A549 (cell line): ENCODE data around the gene MAGEF1. TPM values are rescaled to one million over a fixed set of nuclear protein-coding genes. Genes with fewer than 3 reads are reported as not detected.

Source experiments
- ATAC-seq, 2 experiments: fragments of 200-7000 bp in 1 of 2; fragments of >200 bp in 1 of 2; cut with Nextera tagmentation in 1 of 2; cut with Tn5 transposase in 1 of 2; 3 replicates each; pipeline versions ENCODE4 v1.8.0 to v1.9.1; 2018 to 2020; ENCODE audit warnings: mild to moderate bottlenecking in 1 of 2, moderate library complexity in 1 of 2
- CTCF ChIA-PET: fragments of 300-600 bp; sonication (Branson Sonifier 250); formaldehyde crosslinking; extraction: SDS; loops from one replicate; lab custom pipeline; 2021; ENCODE audit warnings: antibody characterized with exemption, inconsistent platforms; lab: Yijun Ruan, JAX
- POLR2A ChIA-PET: fragments of 350-600 bp; formaldehyde crosslinking; extraction: SDS; loops from one replicate; lab custom pipeline; 2021; ENCODE audit warnings: antibody characterized with exemption, inconsistent platforms; lab: Yijun Ruan, JAX
- DNase-seq, 2 experiments: peaks; one replicate each; pipeline versions ENCODE4 v3.0.0 to v3.0.0-alpha.2; 2011 to 2016; ENCODE audit warnings: low read depth in 1 of 2, low spot score in 1 of 2
- FAIRE-seq: peaks from 2 replicates; lab custom pipeline; 2011; peaks lifted over from hg19 to GRCh38; lab: Jason Lieb, UNC
- H3K27ac ChIP-seq, 2 experiments: fragments of >200 bp; sonication (Bioruptor Twin); formaldehyde crosslinking; 3 replicates each; pipeline ENCODE4 v1.5.1; 2016 to 2017
- H3K4me1 ChIP-seq: fragments of >200 bp; sonication (Bioruptor Twin); formaldehyde crosslinking; 3 replicates; pipeline ENCODE4 v1.6.1; 2016
- H3K4me2 ChIP-seq: fragments of >200 bp; sonication (Bioruptor Twin); formaldehyde crosslinking; 3 replicates; pipeline ENCODE4 v1.6.1; 2016
- H3K4me3 ChIP-seq: fragments of >200 bp; sonication (Bioruptor Twin); formaldehyde crosslinking; 3 replicates; pipeline ENCODE4 v1.5.1; 2016
- H3K9me3 ChIP-seq: fragments of >200 bp; sonication (Bioruptor Twin); formaldehyde crosslinking; 3 replicates; pipeline ENCODE4 v1.6.1; 2016
- CEBPB ChIP-seq, 2 experiments: fragments of >200 bp in 1 of 2; sonication (Bioruptor Twin) in 1 of 2; formaldehyde crosslinking in 1 of 2; IDR thresholded peaks; 2 replicates each; pipeline ENCODE4 v1.6.1; 2012 to 2016
- CHD2 ChIP-seq: fragments of 150-350 bp; IDR thresholded peaks from 2 replicates; pipeline ENCODE4 v1.6.1; 2014; ENCODE audit warnings: low read length; ENCODE audit not compliant: partially characterized antibody
- EHF ChIP-seq: fragments of 250-450 bp; sonication (Bioruptor Pico); IDR thresholded peaks from 2 replicates; pipeline ENCODE4 v1.5.0; 2020; ENCODE audit warnings: mild to moderate bottlenecking
- EHMT2 ChIP-seq: fragments of 200-600 bp; sonication (generic); IDR thresholded peaks from 2 replicates; pipeline ENCODE4 v1.6.1; 2016; ENCODE audit warnings: antibody characterized with exemption, low read depth, mild to moderate bottlenecking, moderate library complexity
- EP300 ChIP-seq, 2 experiments: fragments of >200 bp; sonication (Bioruptor Twin); formaldehyde crosslinking; IDR thresholded peaks; 2 replicates in 1 of 2; 3 replicates in 1 of 2; pipeline ENCODE4 v1.6.1; 2016 to 2017
- FOSB ChIP-seq: fragments of 250-450 bp; sonication (Bioruptor Pico); IDR thresholded peaks from 2 replicates; pipeline ENCODE4 v1.5.0; 2020; ENCODE audit warnings: mild to moderate bottlenecking, moderate library complexity
- FOXS1 ChIP-seq: fragments of 250-450 bp; sonication (Bioruptor Pico); IDR thresholded peaks from 2 replicates; pipeline ENCODE4 v1.5.0; 2020; ENCODE audit warnings: mild to moderate bottlenecking, moderate library complexity
- HEYL ChIP-seq: fragments of 250-450 bp; sonication (Bioruptor Pico); IDR thresholded peaks from 2 replicates; pipeline ENCODE4 v1.8.0; 2021; ENCODE audit warnings: mild to moderate bottlenecking, moderate library complexity
- HOXA7 ChIP-seq: fragments of 250-450 bp; sonication (Bioruptor Pico); IDR thresholded peaks from 2 replicates; pipeline ENCODE4 v1.5.0; 2020; ENCODE audit warnings: mild to moderate bottlenecking, moderate library complexity
- HOXB13 ChIP-seq: fragments of 250-450 bp; sonication (Bioruptor Pico); IDR thresholded peaks from 2 replicates; pipeline ENCODE4 v1.5.0; 2020; ENCODE audit warnings: low read depth, mild to moderate bottlenecking, moderate library complexity
- JUN ChIP-seq, 2 experiments: fragments of >200 bp; sonication (Bioruptor Twin); formaldehyde crosslinking; IDR thresholded peaks; 2 replicates in 1 of 2; 3 replicates in 1 of 2; pipeline ENCODE4 v1.6.1; 2016 to 2017
- JUNB ChIP-seq: fragments of >200 bp; sonication (Bioruptor Twin); formaldehyde crosslinking; IDR thresholded peaks from 2 replicates; pipeline ENCODE4 v1.6.1; 2016
- KDM1A ChIP-seq: fragments of 200-600 bp; sonication (generic); IDR thresholded peaks from 2 replicates; pipeline ENCODE4 v1.6.1; 2016; ENCODE audit warnings: low read depth, mild to moderate bottlenecking
- MAFK ChIP-seq: fragments of 450-650 bp; IDR thresholded peaks from 2 replicates; pipeline ENCODE4 v1.6.1; 2014; ENCODE audit not compliant: partially characterized antibody
- MAZ ChIP-seq: fragments of 150-350 bp; IDR thresholded peaks from 2 replicates; pipeline ENCODE4 v1.6.1; 2014; ENCODE audit warnings: antibody characterized with exemption, low read depth, low read length, borderline replicate concordance
- NFE2L2 ChIP-seq: fragments of 150-350 bp; conservative IDR thresholded peaks from 2 replicates; pipeline ENCODE4 v1.6.1; 2014; ENCODE audit warnings: low read length
- POLR2AphosphoS2 ChIP-seq: conservative IDR thresholded peaks from 2 replicates; pipeline ENCODE4 v1.6.1; 2012; ENCODE audit warnings: low read length, improper control_type of control experiment, inconsistent platforms
- RAD21 ChIP-seq, 2 experiments: fragments of >200 bp in 1 of 2; sonication (Bioruptor Twin) in 1 of 2; formaldehyde crosslinking in 1 of 2; IDR thresholded peaks in 1 of 2; conservative IDR thresholded peaks in 1 of 2; 2 replicates in 1 of 2; 3 replicates in 1 of 2; pipeline ENCODE4 v1.6.1; 2012 to 2018; ENCODE audit warnings: inconsistent platforms in 1 of 2
- RARB ChIP-seq: fragments of 250-450 bp; sonication (Bioruptor Pico); IDR thresholded peaks from 2 replicates; pipeline ENCODE4 v1.8.0; 2021; ENCODE audit warnings: mild to moderate bottlenecking, moderate library complexity
- RCOR1 ChIP-seq: fragments of 150-350 bp; IDR thresholded peaks from 2 replicates; pipeline ENCODE4 v1.6.1; 2014; ENCODE audit warnings: antibody characterized with exemption, low read length, low read depth
- ZFP36 ChIP-seq: fragments of 450-650 bp; IDR thresholded peaks from 2 replicates; pipeline ENCODE4 v1.6.1; 2014; ENCODE audit warnings: borderline replicate concordance; ENCODE audit not compliant: partially characterized antibody
- WGBS: methylation state at CpG from one replicate; pipeline ENCODE4 v1.1.6; 2017; ENCODE audit errors: missing lambda C conversion rate; 5-methylcytosine and 5-hydroxymethylcytosine counted together
- polyA plus RNA-seq, 4 experiments: library from polyadenylated mRNA; depleted of rRNA in 3 of 4; stranded (reverse); fragments of >200 nt; fragmentation: RNase III in 1 of 4; extraction: RNeasy Plus Mini Kit Qiagen cat#74134 plus additional on column Dnase treatment in 1 of 4; gene quantifications; 2 replicates in 3 of 4; 3 replicates in 1 of 4; pipeline ENCODE4 v1.2.3, GENCODE V29; 2011 to 2017
- TF ChIP-seq, protein P1 (sequence below): fragments of 200-600 bp; sonication (generic); IDR thresholded peaks from 2 replicates; pipeline ENCODE4 v1.6.1; 2016; ENCODE audit warnings: antibody characterized with exemption, mild to moderate bottlenecking, moderate library complexity
- TF ChIP-seq, protein P2 (sequence below): IDR thresholded peaks from 2 replicates; pipeline ENCODE4 v1.6.1; 2012; ENCODE audit warnings: low read depth, borderline replicate concordance
- TF ChIP-seq, protein P3 (sequence below): IDR thresholded peaks from 2 replicates; pipeline ENCODE4 v1.6.1; 2012
- TF ChIP-seq, protein P4 (sequence below): fragments of 150-350 bp; IDR thresholded peaks from 2 replicates; pipeline ENCODE4 v1.6.1; 2014; ENCODE audit warnings: low read depth, mild to moderate bottlenecking, low read length
- TF ChIP-seq, protein P5 (sequence below): fragments of 250-450 bp; sonication (Bioruptor Pico); IDR thresholded peaks from 2 replicates; pipeline ENCODE4 v1.5.0; 2020; ENCODE audit warnings: low read depth, mild to moderate bottlenecking, moderate library complexity

Gene MAGEF1
- polyA plus RNA-seq, 2 of the 4 experiments (the other 2 are of a cell fraction), result 19.6 to 30.8 TPM

DNA sequence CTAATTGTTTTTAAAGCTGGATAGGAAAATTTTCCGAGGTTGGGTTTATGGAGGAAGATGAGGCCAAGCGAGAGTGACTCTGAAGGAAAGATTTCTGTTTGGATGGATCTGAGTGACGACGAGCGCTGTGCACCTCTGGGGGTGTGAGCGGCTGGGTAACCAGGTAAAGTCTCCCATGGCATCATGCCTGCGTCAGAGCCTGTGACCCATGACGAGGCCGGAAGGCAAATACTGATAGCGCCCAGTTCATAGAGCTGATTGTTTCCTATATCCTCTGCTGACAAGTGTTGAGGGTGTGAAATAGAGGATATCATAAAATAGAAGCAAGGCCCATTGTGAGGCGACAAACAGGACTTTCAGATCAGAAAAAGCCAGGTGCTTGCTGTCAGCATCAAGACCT is 33.7 kb upstream of the MAGEF1 start:
- WGBS, result 70% methylated on average over 11 of the region's 11 CpGs
- POLR2A ChIA-PET, result no interaction called here
- TF ChIP-seq HEYL (CRISPR knock-in tag) (no peak), MAFK (no peak), RAD21 (conservative IDR thresholded peaks at IDR 0.05 in 1 of 2, IDR thresholded peaks at IDR 0.05 in 1 of 2) (no peak), KDM1A (no peak), EHMT2 (no peak), CHD2 (no peak), NFE2L2 (no peak), CEBPB (IDR thresholded peaks at IDR 0.05) (no peak), JUNB (no peak), ZFP36 (no peak), HOXA7 (no peak)
- TF ChIP-seq, protein P1, sequence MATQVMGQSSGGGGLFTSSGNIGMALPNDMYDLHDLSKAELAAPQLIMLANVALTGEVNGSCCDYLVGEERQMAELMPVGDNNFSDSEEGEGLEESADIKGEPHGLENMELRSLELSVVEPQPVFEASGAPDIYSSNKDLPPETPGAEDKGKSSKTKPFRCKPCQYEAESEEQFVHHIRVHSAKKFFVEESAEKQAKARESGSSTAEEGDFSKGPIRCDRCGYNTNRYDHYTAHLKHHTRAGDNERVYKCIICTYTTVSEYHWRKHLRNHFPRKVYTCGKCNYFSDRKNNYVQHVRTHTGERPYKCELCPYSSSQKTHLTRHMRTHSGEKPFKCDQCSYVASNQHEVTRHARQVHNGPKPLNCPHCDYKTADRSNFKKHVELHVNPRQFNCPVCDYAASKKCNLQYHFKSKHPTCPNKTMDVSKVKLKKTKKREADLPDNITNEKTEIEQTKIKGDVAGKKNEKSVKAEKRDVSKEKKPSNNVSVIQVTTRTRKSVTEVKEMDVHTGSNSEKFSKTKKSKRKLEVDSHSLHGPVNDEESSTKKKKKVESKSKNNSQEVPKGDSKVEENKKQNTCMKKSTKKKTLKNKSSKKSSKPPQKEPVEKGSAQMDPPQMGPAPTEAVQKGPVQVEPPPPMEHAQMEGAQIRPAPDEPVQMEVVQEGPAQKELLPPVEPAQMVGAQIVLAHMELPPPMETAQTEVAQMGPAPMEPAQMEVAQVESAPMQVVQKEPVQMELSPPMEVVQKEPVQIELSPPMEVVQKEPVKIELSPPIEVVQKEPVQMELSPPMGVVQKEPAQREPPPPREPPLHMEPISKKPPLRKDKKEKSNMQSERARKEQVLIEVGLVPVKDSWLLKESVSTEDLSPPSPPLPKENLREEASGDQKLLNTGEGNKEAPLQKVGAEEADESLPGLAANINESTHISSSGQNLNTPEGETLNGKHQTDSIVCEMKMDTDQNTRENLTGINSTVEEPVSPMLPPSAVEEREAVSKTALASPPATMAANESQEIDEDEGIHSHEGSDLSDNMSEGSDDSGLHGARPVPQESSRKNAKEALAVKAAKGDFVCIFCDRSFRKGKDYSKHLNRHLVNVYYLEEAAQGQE, result no peak
- TF ChIP-seq, protein P2, sequence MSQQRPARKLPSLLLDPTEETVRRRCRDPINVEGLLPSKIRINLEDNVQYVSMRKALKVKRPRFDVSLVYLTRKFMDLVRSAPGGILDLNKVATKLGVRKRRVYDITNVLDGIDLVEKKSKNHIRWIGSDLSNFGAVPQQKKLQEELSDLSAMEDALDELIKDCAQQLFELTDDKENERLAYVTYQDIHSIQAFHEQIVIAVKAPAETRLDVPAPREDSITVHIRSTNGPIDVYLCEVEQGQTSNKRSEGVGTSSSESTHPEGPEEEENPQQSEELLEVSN, result no peak
- TF ChIP-seq, all 56 proteins: peak for 0
- Histone ChIP-seq H3K4me1 (no peaks in the 10 kb centered on the region), H3K4me3 (no peak overlapping the region), H3K27ac (no peak overlapping the region), H3K9me3 (no peaks in the 10 kb centered on the region), H3K4me2 (no peak overlapping the region)
- FAIRE-seq (no peak), DNase-seq (no peak), ATAC-seq (no peak)
- CTCF ChIA-PET, result interaction anchor here (2.6 kb wide), 2 partner anchors 33 to 184 kb away, joined by 9 to 21 read pairs; partner anchors contain the start of gene EPHB3

DNA sequence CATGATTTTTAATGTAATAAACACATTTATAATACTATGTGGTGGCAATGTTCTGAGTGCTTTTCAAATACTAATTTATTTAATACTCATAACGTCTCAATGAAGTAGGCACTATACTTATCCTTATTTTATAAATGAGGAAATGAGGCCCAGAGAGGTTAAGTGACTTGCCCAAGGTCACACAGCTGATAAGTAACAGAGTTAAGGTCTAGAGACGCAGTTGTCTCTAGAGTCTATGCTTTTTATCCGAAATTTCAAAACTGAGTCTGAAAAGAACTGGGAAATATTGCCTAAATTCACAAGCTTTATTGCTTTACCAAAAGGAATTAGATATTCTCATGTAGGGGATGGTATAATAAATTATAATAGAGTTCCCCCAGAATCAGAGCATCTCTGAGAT is 31.4 kb upstream of the MAGEF1 start:
- H3K4me3 ChIP-seq, result no peak overlapping the region
- FAIRE-seq (no peak), DNase-seq (no peak), ATAC-seq (no peak)
- ChIA-PET POLR2A (interaction anchor here (0.6 kb wide), 1 partner anchor 81 kb away, joined by 6 read pairs; no protein-coding TSS in a partner anchor), CTCF (interaction anchor here (1.0 to 2.6 kb wide), 2 partner anchors 61 to 182 kb away, joined by 4 to 21 read pairs; partner anchors contain the start of gene EPHB3)
- TF ChIP-seq MAZ, result no peak
- TF ChIP-seq JUN (IDR thresholded peaks at IDR 0.05), result no peak
- no peak for TF ChIP-seq RAD21 (conservative IDR thresholded peaks at IDR 0.05 in 1 of 2, IDR thresholded peaks at IDR 0.05 in 1 of 2)
- no peak for TF ChIP-seq FOSB (CRISPR knock-in tag)
- no peak for TF ChIP-seq EHF (CRISPR knock-in tag)
- no peak for TF ChIP-seq RCOR1
- TF ChIP-seq HEYL (CRISPR knock-in tag), result no peak
- TF ChIP-seq, protein P3, sequence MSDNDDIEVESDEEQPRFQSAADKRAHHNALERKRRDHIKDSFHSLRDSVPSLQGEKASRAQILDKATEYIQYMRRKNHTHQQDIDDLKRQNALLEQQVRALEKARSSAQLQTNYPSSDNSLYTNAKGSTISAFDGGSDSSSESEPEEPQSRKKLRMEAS, result no peak
- no peak for TF ChIP-seq FOXS1 (CRISPR knock-in tag)
- TF ChIP-seq, protein P4, sequence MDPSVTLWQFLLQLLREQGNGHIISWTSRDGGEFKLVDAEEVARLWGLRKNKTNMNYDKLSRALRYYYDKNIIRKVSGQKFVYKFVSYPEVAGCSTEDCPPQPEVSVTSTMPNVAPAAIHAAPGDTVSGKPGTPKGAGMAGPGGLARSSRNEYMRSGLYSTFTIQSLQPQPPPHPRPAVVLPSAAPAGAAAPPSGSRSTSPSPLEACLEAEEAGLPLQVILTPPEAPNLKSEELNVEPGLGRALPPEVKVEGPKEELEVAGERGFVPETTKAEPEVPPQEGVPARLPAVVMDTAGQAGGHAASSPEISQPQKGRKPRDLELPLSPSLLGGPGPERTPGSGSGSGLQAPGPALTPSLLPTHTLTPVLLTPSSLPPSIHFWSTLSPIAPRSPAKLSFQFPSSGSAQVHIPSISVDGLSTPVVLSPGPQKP, result no peak
- TF ChIP-seq, protein P5, sequence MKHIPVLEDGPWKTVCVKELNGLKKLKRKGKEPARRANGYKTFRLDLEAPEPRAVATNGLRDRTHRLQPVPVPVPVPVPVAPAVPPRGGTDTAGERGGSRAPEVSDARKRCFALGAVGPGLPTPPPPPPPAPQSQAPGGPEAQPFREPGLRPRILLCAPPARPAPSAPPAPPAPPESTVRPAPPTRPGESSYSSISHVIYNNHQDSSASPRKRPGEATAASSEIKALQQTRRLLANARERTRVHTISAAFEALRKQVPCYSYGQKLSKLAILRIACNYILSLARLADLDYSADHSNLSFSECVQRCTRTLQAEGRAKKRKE, result no peak
- no peak for TF ChIP-seq RARB
- TF ChIP-seq EP300 (IDR thresholded peaks at IDR 0.05), result no peak
- TF ChIP-seq POLR2AphosphoS2, result no peak
- TF ChIP-seq HOXB13, result no peak
- no peaks in the 10 kb centered on the region for H3K9me3 ChIP-seq
- no peaks in the 10 kb centered on the region for H3K4me1 ChIP-seq
- H3K4me2 ChIP-seq, result no peak overlapping the region
- H3K27ac ChIP-seq, result no peak overlapping the region
- 57% methylated on average over 3 of the region's 3 CpGs for WGBS
